Heart left ventricle (tissue), 16 donors: ENCODE measurements around the gene ATP6V1G2. TPM values are rescaled to one million over a fixed set of nuclear protein-coding genes. Genes with fewer than 3 reads are reported as not detected.

ENCODE experiments used
- ATAC-seq, 4 donors: fragments of 200-7000 bp; cut with Tn5 transposase; one replicate each; pipeline ENCODE4 v1.9.1; 2020 to 2022; ENCODE audit warnings: moderate library complexity in 4 of 4, mild to moderate bottlenecking in 3 of 4, moderate number of reproducible peaks in 1 of 4
- DNase-seq, 5 donors: peaks; one replicate each; pipeline ENCODE4 v3.0.0-alpha.2; 2020
- H3K27ac ChIP-seq, 12 donors: fragments of 200-600 bp; sonication (generic) in 4 of 12; one replicate each; pipeline versions ENCODE4 v1.5.0 to v1.8.0; 2016 to 2022; ENCODE audit warnings: mild to moderate bottlenecking in 2 of 12
- H3K27me3 ChIP-seq, 9 donors: fragments of 200-600 bp; sonication (generic) in 2 of 9; one replicate each; pipeline versions ENCODE4 v1.5.1 to v1.8.0; 2016 to 2022; ENCODE audit warnings: mild to moderate bottlenecking in 3 of 9
- H3K36me3 ChIP-seq, 9 donors: fragments of 200-600 bp; sonication (generic) in 2 of 9; one replicate each; pipeline versions ENCODE4 v1.5.0 to v1.8.0; 2018 to 2022; ENCODE audit warnings: mild to moderate bottlenecking in 2 of 9
- H3K4me1 ChIP-seq, 12 donors: fragments of 200-600 bp; sonication (generic) in 4 of 12; one replicate each; pipeline versions ENCODE4 v1.5.0 to v1.8.0; 2016 to 2022; ENCODE audit warnings: mild to moderate bottlenecking in 3 of 12
- H3K4me3 ChIP-seq, 12 donors: fragments of 200-600 bp; sonication (generic) in 4 of 12; one replicate each; pipeline versions ENCODE4 v1.5.0 to v1.8.0; 2017 to 2022; ENCODE audit warnings: mild to moderate bottlenecking in 9 of 12, moderate library complexity in 4 of 12
- H3K9me3 ChIP-seq, 12 donors: fragments of 200-600 bp; sonication (generic) in 4 of 12; one replicate each; pipeline versions ENCODE4 v1.5.0 to v1.8.0; 2016 to 2022; ENCODE audit warnings: mild to moderate bottlenecking in 1 of 12
- CTCF ChIP-seq, 12 donors: fragments of 200-600 bp; sonication (generic) in 4 of 12; IDR thresholded peaks; one replicate each; pipeline versions ENCODE4 v1.5.0 to v1.8.0; 2018 to 2022; ENCODE audit warnings: antibody characterized with exemption in 12 of 12, mild to moderate bottlenecking in 5 of 12
- POLR2A ChIP-seq, 2 donors: fragments of 450-650 bp; IDR thresholded peaks; one replicate each; pipeline ENCODE4 v1.6.1; 2017; ENCODE audit warnings: antibody characterized with exemption in 2 of 2, mild to moderate bottlenecking in 2 of 2, moderate library complexity in 2 of 2
- WGBS, 4 donors: extraction: QIAGEN DNeasy Blood & Tissue Kit in 2 of 4; methylation state at CpG; one replicate each; pipeline versions ENCODE4 v1.1.5 to v1.1.7; 2013 to 2018; 5-methylcytosine and 5-hydroxymethylcytosine counted together
- intact Hi-C, 10 donors: fragments of 100-400 bp; cut with DNase I; formaldehyde crosslinking; loops; one replicate each; pipeline versions ENCODE4 v1.11.1 to v1.14.2; 2022
- polyA plus RNA-seq, 2 donors: library from polyadenylated mRNA; stranded (reverse); fragments of 200-250 nt; gene quantifications; one replicate each; pipeline ENCODE4 v1.2.3, GENCODE V29; 2013
- total RNA-seq, 9 donors: library from RNA; depleted of rRNA in 2 of 9; stranded (reverse); fragments of >200 nt in 2 of 9; fragmentation: NEBNext Ultra II Directional in 3 of 9; extraction: Animal tissue kit (Norgen Biotek cat#: 25700) in 3 of 9; gene quantifications; one replicate each; pipeline versions ENCODE4 v1.1.0 to v1.2.4, GENCODE V29; 2016 to 2023
- donor health status: ischemic (EF 13 %, LVEDD 7.1; RV severe dilation, severe dysfunction).
- donor health status: healthy with polysubstance abuse.
- donor health status: DM: no; HTN: yes; CAD: no.
- donor health status: DM: no; HTN: no; CAD: no.
- donor health status: ischemic (EF 25% LVEDD 6.9; RV normal size, moderate dysfunction).
- donor health status: ischemic (EF 25% LVEDD 5.7; RV mildly dilated, moderate dysfunction).
- donor health status: healthy.
- donor health status: DM: yes; HTN: yes; CAD: no.
- donor health status: ischemic (EF 35%, LVEDD 5.7; RV mildly dilated, moderate dysfunction).
- donor health status: nonischemic (EF 11% LVEDD 7.7; RV severe dilation, severe dysfunction).
- donor health status: DM: yes; HTN: yes; CAD: no.
- donor health status: PGD.
- donor health status: ischemic (EF 29% LVEDD 5.4; RV normal size, mild dysfunction).
- donor health status: nonischemic (EF 23%, LVEDD 6.1; RV moderate dilation, normal function).

ATP6V1G2 gene
- total and polyA plus RNA-seq, 11 donors = 1.1 to 3.5 (median 1.4) TPM

- ATAC-seq (no peak), DNase-seq (no peak)
- Histone ChIP-seq H3K27ac (no peak overlapping the region), H3K4me1 (peaks cover 3 to 36% (median 26%) of the 10 kb centered on the region in 12 donors), H3K27me3 (no peaks in the 10 kb centered on the region), H3K4me3 (no peak overlapping the region), H3K9me3 (no peaks in the 10 kb centered on the region), H3K36me3 (peaks cover 2 to 99% (median 97%) of the 10 kb centered on the region in 9 donors)
- 29 to 66% (median 36%) methylated on average over 2 of the region's 2 CpGs for WGBS, 4 donors
- intact Hi-C loops = loop anchor here in 1 of 10 donors (5.0 kb wide), 1 partner anchor 38 kb away; the partner anchor contains the start of gene MICB
- TF ChIP-seq CTCF (IDR thresholded peaks at IDR 0.05) = no peak
- TF ChIP-seq POLR2A (IDR thresholded peaks at IDR 0.05) = no peak
Observed at GRCh38 chr6:31535538-31536324, 10.7 kb downstream of the ATP6V1G2 start.

GRCh38 chr6:31534521-31535040, 11.8 kb downstream of the ATP6V1G2 start:
- Histone ChIP-seq H3K4me1 (peaks cover 0 to 25% (median 15%) of the 10 kb centered on the region in 12 donors), H3K27me3 (no peaks in the 10 kb centered on the region), H3K9me3 (no peaks in the 10 kb centered on the region), H3K4me3 (no peak overlapping the region), H3K27ac (no peak overlapping the region), H3K36me3 (peaks cover 2 to 100% (median 100%) of the 10 kb centered on the region in 9 donors)
- ATAC-seq = no peak
- DNase-seq = no peak
- TF ChIP-seq POLR2A (IDR thresholded peaks at IDR 0.05) (no peak), CTCF (IDR thresholded peaks at IDR 0.05) (no peak)
- intact Hi-C loops = loop anchor here in 2 of 10 donors (5.0 kb wide), 2 partner anchors 37 to 42 kb away; partner anchors contain the start of gene MICB (in 1 of the 2)
- 88 to 91% (median 89%) methylated on average over 24 of the region's 24 CpGs for WGBS, 4 donors

GRCh38 chr6:31534011-31534410, 12.4 kb downstream of the ATP6V1G2 start:
- peaks cover 0 to 19% (median 9%) of the 10 kb centered on the region in 12 donors for H3K4me1 ChIP-seq
- no peak for DNase-seq
- intact Hi-C loops = loop anchor here in 1 of 10 donors (5.0 kb wide), 1 partner anchor 42 kb away; no protein-coding TSS in a partner anchor

More at GRCh38 chr6:31534011-31534410, 12.4 kb downstream of the ATP6V1G2 start:
- Histone ChIP-seq H3K27me3 (no peaks in the 10 kb centered on the region), H3K9me3 (no peaks in the 10 kb centered on the region), H3K27ac (no peak overlapping the region), H3K36me3 (peaks cover 2 to 98% (median 97%) of the 10 kb centered on the region in 9 donors), H3K4me3 (no peak overlapping the region)
- WGBS, 4 donors = 90 to 96% (median 91%) methylated on average over 6 of the region's 6 CpGs
- no peak for ATAC-seq
- TF ChIP-seq POLR2A (IDR thresholded peaks at IDR 0.05) (no peak), CTCF (IDR thresholded peaks at IDR 0.05) (no peak)
